CD4-positive, alpha-beta T cell treated with Interleukin-6 for 4 hours (primary cell): ENCODE results near the gene RPL23.
A peak's percentile ranks its signal among the peaks of the same experiment; 100 is the strongest.

Experiments
- DNase-seq: peaks from one replicate; pipeline ENCODE4 v3.0.0-alpha.2; 2020; ENCODE audit warnings: mixed read lengths

Gene RPL23

DNA sequence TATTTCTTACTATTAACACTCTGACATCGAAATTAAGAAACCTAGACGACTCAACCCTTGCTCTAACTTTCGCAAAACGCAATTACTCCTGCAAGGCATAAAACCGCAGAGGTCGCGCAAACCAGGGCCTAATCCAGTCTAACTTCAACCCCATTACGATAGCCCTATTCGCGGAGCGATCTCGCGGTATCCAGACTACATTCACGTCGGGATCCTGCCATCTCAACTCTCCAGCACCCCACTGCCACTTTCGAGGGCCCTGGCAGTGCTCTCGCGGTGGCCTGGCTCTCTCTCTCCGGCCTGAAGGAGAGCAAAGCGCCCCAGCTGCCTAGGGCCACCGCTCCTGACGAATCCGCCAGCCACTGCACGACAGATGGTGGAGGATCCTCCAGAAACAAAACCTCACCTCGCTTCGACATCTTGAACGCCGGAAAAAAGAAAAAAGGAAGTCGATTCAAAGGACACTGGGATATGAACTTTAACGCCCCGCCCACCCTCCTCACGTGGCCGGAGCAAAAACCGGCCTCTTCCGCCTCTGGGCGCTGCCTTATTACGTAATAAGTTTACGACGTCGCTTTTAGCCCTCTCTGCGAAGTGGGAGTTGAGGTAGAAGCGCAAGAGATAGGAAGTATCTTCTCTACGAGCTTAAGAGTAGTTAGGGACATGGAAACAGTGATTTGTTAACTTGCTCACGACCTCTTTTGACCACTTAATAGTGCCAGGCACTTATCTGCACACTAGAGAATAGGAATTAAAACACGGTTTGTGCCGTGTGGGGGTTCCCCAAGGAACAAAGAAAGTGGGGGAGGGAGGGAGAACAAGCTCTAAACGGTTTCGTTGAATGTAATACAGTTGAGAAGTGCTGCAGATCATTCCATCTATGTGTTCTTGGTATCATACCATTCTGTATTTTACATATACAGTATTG is at the start of gene RPL23:
Gene RPL23, minus strand, starts transcription at position 430 of the 928 bp plus-strand sequence. Its CDS starts 11 bp downstream, at position 419.
- DNase-seq: peak; percentile 95

DNA sequence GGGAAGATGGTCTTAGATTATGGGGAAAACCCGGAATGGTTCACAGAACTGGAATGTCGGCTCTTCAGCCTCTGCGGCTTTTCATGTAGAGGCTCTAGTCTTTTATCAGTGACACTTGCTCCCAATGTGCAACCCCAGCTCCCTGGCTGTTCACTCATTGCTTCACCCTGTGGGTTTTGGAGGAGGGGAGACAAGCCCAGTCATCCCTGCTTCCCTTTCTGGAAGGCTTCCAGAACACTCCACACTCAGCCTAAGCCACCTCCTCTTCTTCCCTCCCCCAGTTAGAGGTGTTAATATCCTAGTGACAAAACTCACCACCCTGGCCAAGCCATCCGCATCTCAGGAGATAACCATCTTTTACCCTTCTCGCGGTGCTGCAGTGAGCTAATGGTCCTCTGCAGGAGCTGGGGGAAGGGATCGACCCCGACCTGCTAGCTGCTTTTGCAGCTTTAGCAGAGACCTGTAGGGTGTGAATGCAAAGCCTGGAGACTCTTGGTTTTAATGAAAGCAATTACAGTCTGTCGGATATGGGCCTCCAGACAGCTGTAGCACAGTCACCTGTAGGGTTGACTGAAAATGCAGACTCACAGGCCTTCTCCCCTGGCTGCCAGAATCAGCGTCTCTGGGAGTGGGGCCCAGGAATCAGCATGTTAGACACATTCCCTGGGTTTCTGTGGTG is 47.6 kb upstream of the RPL23 start:
- DNase-seq: peak; percentile 35

DNA sequence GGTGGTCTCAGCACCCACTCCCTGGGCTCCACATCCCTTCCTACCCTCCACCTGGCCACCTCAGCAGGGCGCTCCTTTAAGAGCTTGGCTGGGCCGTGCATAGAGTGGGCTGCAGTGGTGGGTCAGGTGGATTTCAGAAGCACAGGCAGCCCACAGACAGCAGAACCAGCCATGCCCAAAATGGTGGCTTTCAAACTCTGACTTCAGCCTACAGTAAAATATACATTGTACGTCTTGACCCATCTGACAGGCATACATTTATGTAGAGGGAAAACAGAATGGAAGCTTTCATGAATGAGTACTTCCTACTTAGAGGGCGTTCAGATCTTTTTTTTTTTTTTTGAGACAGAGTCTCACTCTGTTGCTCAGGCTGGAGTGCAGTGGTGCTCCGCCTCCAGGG is 45.9 kb upstream of the RPL23 start:
- DNase-seq: no peak

DNA sequence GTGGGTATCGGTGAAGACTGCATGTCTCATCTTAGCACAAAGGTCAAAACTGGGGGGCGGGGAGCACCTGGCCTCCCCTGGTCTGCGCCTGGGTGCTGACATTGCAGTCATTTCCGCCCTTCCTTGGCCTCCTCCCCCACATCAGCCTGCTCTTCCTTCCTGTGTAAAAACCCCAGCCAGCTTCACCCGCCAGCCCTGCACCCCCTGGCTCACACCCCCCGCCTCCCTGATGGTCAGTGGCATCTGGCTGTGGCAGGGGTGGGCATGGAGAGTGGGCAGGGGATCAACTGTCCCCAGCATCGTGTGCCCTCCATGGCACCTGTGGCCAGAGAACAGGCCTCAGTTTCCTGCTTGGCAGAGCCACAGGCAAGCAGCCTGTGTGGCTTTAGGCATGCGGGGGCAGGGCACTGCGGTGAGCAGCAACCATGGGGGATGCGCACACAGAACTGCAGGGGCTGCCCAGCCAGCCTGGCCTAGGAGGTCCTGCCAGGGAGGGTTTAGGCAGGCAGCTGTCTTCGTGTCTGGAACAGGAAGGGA is 45.4 kb upstream of the RPL23 start:
- peak; percentile 94 for DNase-seq

DNA sequence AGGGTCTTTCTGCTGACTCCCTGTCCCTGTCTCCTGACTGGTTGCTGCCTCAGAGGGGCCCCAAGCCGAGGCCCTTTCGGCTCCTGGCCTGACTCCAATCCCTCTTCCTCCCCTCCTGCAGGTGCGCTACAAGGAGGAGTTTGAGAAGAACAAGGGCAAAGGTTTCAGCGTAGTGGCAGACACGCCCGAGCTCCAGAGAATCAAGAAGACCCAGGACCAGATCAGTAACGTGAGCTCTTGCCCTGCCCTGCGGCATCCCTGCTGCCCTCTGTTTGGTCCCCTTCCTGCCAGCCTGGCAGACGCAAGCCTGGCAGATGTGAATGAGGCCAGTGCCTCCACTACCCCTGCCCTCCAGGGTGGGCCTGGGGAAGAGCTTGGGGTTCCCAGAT is 44.8 kb upstream of the RPL23 start:
- DNase-seq: peak; percentile 50

DNA sequence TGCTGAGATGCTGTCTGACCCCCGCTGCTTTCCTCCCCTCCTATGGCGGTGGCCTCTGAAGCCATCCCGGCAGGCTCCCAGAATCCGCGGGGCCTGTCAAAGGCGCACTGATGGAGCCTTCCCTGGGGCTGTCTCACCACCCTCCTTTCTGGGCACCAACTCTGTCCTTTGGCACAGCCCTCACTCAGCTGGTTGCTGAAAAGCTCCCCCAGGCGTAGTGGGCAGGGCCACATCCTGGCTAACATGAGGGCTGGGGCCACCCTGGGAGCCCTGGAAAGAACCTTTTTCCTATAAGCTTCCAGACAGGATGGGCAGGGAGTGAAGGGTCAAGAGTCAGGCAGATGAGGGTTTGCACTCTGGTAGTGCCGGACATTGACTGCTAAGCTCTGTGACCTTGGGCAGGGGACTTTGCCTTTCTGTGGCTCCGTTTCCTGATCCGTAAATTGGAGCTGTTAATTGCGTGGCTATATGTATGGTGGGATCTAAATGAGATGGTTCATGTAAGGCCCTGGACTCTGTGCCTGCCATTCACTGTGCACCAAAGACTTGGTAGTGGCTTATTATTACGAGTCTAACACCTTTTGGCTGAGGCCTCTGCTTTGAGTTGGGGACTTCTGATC is 44.3 kb upstream of the RPL23 start:
- no peak for DNase-seq

DNA sequence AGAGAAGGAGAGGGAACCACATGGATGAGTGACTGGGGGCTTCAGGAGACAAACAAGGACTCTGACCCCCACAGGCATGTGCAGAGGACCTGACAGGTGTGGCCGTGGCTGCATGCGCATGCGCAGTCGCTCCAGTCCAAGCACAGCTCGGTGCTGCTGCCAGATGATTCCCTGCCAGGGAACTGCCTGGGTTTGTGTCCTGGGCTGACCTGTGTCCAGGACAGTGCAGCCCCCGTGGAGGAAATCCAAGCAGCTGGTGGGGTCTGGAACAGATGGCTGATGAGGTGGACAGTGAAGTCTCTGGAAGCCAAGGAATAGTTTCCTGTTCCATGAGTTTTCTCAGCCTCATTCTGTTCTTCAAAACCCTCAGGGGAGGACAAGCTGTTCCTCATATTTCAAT is 43.7 kb upstream of the RPL23 start:
- DNase-seq: no peak

DNA sequence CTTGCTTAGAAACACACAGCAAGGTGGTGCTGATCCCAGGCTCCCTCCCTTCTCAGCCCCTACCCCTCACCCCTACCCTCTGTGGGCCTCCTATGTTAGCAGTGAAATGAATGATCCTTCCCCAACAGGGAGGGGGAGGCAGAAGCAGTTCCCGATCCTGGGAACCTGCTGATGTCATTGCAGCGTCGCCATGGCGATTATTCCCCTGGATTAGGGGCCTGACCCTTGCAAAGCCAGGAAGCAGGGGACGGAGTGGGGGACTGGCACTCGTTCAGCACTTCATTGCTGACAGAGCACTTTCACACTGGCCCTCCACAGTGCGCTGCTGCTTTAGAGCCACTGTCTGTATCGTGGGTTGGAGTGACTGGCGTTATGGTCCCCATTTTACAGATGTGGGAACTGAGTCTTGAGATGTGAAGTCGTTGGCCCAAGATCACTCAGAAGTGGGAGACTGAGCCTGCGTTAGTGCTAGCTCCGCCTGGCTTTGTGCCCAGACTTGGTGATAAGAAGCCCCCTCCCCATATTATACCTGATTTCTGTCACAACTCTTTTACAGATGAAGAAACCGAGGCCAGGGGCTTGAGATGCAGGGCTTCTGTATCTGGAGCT is 42.9 kb upstream of the RPL23 start:
- DNase-seq: no peak

DNA sequence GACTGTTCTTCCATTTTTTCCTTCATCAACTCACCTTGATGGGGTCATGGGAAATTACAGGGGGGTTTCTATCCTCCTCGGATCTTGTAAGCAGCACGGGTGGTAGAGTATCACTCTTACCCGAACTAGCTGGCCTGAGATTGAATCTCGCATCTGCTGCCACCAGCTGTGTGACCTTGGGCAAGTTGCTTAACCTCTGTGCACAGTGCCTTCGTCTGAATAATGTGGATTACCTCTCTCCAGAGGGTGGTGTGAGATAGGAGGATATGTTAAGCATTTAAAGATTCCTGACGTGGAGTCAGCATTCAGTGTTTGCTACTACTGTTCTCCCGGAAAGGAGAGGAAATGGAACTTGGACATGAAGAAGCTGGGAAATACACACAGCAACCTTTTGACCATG is 40.8 kb upstream of the RPL23 start:
- no peak for DNase-seq

DNA sequence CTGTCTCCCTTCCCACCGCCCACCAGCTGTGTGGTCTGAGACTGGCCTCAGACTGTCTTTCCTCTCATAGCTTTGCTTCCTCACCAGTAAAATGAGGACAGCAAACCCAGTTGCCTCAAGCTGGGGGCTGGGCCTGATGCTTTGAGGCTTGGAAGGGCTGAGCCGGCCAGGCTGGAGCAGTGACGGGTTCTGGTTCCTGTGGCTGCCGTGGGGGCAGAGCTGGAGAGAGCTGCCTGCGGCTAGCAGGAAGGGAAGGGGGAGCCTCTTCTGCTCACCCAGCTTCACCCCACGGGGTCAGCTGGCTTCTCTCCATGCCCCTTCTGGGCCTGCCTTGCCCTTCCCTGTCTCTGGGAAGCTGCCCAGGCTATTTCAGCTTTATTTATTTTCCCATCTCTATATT is 40.1 kb upstream of the RPL23 start:
- peak; percentile 48 for DNase-seq

DNA sequence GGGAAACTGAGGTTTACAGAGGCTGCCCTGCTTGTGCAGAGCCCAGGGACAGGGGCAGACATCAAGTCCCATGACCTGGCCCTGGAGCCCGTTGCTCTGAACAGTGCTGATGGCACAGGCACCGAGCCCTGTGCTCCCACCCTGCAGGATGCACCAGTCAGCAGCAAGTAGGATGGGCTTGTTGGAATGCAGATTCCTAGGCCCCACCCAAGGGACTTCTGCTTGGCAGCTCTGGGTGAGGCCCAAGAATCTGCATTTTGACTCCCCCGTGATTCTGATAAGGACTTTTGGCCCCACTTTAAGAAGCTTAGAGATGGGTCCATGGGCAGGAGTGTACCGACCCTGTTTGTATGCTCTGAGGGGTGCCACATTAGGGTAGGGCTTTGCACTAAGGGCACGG is 39.6 kb upstream of the RPL23 start:
- no peak for DNase-seq

DNA sequence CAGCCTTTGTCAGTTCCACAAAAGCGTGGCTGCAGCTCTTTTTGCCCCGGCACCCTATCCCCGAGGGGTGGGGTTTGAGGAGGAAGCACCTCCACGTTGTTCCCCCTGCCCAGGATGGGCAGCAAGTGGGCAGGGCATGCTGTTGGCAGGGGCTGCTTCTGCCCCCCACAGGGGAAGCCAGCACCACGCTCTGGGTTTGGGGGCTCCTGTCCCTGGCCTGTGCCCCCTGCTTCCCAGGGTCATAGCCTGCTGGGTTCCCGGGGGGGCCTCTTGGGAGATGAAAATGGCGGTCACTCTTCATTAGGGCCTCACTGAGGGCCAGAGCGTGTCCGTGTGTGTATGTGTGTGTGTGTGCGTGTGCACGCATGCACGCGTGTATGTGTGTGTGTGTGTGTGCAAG is 39.1 kb upstream of the RPL23 start:
- DNase-seq: no peak

DNA sequence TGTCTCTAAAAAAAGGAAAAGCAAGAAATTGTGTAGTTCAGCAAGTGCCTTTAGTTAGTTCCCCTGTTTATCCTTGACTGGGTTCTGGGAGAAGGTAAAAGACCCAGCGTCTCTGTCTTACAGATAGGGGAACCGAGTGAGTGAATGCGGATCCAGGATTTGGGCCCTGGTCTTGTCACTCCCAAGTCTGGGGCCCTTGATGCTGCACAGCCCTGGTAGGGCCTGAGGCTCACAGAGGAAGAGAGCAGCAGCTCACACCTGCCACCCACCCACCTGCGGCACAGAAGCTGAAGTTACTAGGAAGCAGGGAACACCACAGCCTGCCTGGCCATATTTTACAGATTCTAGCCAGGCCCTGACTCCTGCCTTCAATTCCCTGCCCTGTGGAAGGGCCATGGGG is 38.6 kb upstream of the RPL23 start:
- DNase-seq: no peak

DNA sequence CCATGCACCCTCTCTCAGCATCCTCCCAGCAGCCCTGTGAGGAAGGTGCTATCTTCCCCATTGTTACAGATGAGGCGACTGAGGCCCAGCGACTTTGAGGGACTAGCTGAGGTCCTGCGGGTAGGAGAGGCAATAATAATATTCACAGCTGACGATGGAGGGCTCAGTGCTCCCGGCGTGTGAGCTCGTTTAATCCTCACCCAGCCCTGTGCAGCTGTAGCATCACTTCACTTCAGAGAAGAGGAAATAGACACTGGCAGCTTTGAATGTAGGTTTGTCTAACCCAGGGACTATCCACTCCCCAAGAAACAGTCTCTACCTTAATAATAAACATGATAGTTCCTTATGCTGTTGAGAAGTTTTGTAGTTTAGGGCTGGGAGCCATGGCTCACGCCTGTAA is 37.9 kb upstream of the RPL23 start:
- DNase-seq: no peak

DNA sequence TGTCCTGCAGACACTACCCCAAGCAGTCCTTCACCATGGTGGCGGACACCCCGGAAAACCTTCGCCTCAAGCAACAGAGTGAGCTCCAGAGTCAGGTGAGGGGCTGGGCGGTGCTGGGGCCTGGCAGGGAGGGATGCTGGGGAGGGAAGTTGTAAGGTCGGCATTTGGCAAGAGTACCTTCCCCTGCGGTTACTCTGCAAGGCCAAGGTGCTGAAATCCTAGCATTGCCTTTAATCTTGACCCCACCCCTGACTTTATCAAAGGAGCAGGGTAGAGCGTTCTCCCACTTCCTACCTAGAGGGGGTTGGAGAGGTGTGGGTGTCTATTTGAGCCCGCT is 36.9 kb upstream of the RPL23 start:
- DNase-seq: peak; percentile 46

DNA sequence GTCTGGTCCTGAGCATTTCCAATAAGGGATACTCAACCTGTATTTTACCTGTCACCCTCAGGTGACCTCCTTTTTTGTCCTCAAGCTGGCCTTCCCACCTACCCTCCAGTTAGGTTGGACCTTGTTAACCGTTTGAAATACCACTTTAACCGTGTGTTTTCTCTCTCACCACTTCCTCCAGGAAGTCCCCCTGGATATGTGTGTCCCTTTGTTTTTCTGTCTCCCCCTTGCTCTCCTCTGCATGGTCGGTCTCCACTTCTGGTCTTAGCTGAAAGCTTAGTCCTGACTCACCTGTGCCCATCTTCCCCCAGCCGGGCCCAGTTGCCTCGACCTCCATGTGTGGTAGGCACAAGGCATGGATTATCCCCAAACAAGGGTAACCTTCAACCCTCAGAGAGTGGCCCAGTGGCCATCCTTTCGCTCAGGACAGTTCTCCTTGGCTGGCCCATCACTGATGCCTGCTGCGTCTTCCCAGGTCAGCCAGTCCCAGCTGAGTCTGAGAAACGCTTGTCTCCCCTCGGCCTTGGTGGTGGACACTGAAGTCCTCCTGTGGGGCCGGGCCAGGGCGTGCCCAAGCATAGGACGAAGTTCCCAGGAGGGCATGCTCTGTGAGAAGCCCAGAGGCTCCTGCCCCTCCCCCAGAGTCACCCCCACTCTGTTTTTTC is 36.4 kb upstream of the RPL23 start:
- no peak for DNase-seq

DNA sequence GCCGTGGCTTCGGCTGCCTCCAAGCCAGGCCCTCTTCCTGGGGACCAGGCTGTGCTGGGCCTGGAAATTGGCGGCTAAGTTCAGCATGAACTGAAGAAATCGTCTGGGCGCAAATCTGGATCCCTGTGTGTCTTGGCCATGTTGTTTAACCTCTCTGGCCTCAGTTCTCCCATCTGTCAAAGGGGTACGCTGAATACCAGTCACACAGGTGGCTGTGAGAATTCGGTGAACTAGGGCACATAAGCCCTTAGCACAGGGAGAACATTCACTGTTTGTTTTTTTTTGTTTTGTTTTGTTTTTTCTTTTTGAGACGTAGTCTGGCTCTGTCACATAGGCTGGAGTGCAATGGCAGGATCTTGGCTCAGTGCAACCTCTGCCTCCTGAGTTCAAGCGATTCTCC is 35.3 kb upstream of the RPL23 start:
- no peak for DNase-seq

DNA sequence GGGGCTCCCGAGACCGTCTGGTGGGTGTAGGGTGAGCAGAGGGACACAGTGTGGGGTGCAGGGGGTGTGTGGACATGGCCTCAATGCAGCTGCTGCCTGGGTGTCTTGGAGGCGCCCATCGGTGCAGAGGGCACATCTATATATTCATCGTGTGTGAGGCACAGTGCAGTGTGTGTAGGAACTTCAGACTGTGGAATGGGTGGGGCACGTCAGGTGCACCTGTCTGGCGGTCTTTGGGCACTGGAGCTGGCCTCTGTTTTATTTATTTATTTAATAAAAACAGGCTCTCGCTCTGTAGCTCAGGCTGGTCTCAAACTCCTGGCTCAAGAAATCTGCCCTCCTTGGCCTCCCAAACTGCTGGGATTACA is 33.1 kb upstream of the RPL23 start:
- DNase-seq: no peak

DNA sequence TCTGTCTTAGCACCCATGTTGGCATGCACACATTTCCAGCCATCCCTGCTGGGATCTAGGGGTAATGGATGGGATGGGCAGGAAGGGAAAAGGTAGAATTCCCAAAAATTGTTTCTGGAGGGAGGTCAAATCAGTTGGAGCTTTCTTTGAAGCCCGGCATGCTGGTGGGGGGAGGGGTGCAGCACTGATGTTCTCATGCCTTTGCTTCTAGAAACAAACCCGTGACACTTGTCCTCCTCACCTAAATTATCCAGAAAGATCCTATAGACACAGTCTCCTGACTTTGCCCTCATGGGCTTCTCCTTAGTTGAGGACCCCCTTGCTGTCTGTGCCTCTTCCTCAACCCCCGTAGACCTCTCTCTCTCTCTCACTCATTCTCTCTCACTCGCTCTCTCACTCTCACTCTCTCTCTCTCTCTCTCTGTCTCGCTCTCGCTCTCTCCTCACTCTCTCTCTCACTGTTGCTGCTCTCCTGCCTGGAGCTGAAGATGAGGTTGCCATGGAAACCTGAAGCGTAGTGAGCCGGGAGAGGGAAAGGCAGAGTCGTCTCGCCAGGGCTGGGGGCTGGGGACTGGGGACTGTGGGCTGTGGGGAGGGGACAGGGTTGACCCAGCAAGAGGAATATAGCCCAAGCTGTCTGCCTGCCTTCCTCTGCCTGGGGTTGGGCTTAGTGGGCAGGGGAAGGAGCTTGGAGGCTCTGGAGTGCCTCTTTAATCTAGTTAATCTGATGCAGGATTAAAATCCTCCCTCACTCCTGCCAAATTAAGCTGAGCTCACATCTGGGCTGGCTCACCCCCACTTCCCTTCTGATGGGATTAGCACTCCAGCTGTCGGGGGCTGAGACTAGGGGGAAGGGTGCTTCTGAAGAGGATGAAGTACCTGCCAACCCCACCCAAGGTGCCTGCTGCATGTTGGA is 32.5 kb upstream of the RPL23 start:
- DNase-seq: no peak

DNA sequence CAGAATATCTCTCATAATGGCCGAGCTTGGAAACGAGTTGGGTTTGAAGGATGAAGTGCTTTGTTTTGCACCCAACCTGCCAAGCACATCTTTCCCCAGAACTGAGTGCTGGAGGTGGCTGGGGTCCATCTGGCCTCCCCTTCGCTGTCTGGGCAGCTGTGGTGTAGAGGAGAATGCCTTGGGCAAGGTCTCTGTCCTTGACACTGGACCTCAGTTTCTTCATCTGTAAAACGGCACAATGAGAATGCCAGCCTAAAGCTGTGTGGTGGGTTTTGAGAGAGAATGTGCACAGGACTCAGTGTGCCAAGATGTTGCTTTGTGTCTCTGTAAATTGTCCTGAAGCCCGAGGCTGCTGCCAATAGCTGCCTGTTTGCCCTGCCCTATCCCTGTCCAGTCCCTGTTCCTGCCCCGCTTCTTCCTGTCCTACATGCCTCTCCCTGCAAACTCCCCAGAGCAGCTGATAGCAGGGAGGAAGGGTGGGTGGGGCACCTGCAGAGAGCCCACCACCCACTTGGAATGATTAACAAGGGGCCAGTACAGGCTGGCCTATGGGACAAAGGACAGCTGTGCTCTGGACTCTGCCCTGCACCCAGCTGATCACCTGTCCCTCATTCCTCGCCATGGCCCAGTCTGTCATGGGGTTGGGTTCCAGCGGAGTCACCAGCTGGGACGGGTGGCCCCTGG is 31.7 kb upstream of the RPL23 start:
- no peak for DNase-seq
